Measurements from ENCODE around the gene SH3BGRL2.
"Not testable (repeated sequence)": the region's sequence is repeated elsewhere in the genome, so short reads cannot be mapped to it uniquely, and the experiment has no call there.

The SH3BGRL2 gene

DNA sequence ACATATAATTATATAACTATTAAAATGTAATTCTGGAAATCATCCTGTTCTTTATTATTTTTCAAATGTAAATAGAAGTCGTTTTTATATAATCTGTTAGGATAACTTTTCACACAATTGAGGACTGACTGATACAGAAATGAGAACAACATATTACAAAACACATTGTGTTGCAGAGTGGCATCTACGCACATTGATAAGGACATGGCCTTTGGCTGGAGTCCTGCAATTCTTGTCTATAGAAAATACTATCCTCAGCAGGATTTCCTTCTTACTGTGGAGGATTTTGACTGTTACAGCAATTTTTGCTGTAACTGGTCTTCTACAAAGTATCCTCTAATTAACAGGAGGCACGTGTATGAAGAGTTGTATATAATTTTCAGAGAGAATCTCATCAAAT, 19.8 kb downstream of the SH3BGRL2 start:
- no peaks in the 10 kb centered on the region for H3K9me3 Mint-ChIP-seq
- no peaks in the 10 kb centered on the region for H3K27me3 Mint-ChIP-seq
- ATAC-seq: no peak
- no peak overlapping the region for H3K4me3 Mint-ChIP-seq
- H3K36me3 Mint-ChIP-seq (ENCODE audit: low read depth): no peaks in the 10 kb centered on the region
- no peak for DNase-seq
- peaks cover 9% of the 10 kb centered on the region for H3K4me1 Mint-ChIP-seq
- no peak overlapping the region for H3K27ac Mint-ChIP-seq

DNA sequence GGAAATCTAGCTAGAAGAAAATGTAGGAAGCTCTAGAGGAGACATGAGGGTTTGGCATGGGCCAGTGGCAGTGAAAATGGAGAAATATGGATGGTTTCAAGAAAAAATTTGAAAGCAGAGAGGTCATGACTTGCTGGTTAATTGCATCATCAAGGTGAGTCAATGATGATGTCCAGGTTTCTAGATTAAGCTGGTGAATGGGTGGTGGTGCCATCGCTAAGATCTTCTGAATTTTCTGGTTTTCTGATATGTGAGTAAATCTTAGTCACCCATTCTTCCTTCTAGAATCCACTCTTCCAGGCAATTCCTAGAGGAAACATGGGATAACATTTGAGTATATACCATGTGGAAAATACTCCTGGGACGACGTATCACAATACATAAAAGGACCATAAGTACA, 25.0 kb downstream of the SH3BGRL2 start:
- peaks cover 6% of the 10 kb centered on the region for H3K9me3 Mint-ChIP-seq
- H3K27ac Mint-ChIP-seq: no peak overlapping the region
- H3K4me3 Mint-ChIP-seq: no peak overlapping the region
- H3K27me3 Mint-ChIP-seq: no peaks in the 10 kb centered on the region
- DNase-seq (no peak), ATAC-seq (no peak)
- H3K36me3 Mint-ChIP-seq (ENCODE audit: low read depth): no peaks in the 10 kb centered on the region
- H3K4me1 Mint-ChIP-seq: peaks cover 8% of the 10 kb centered on the region

DNA sequence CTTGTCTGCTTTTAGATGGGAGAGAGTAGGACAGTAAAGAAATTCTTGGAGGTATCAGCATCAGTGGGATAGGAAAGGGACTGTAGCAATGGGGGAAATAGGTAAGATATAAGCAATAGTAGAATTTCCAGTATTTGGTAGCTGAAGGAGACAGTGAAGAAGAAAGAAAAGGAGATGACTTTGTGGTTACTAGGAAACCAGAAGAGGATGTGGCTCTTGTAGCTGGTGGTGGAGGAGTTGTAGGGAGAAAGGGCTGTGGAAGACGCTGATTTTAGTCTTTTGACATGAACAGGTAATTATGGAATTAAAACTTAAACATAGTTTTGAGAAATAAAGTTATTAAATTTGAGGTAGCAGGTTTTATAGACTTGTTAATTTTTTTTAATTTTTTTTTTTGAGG, 26.1 kb downstream of the SH3BGRL2 start:
- DNase-seq (no peak), ATAC-seq (no peak)
- peaks cover 8% of the 10 kb centered on the region for H3K4me1 Mint-ChIP-seq
- H3K9me3 Mint-ChIP-seq: peaks cover 9% of the 10 kb centered on the region
- no peak overlapping the region for H3K27ac Mint-ChIP-seq
- no peaks in the 10 kb centered on the region for H3K36me3 Mint-ChIP-seq (ENCODE audit: low read depth)
- no peaks in the 10 kb centered on the region for H3K27me3 Mint-ChIP-seq
- no peak overlapping the region for H3K4me3 Mint-ChIP-seq

DNA sequence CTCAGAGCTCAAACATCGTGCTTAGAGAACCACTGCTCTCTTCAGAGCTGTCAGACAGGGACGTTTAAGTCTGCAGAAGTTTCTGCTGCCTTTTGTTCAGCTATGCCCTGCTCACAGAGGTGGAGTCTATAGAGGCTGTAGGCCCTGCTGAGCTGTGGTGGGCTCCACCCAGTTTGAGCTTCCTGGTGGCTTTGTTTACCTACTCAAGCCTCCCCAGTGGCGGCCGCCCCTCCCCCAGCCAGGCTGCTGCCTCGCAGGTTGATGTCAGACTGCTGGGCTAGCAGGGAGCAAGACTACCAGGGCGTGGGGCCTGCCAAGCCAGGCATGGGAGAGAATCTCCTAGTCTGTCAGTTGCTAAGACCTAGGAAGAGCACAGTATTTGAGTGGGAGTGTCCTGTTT, 32.5 kb downstream of the SH3BGRL2 start:
- H3K4me1 Mint-ChIP-seq: peaks cover 18% of the 10 kb centered on the region
- H3K36me3 Mint-ChIP-seq (ENCODE audit: low read depth); DNase-seq; H3K4me3 Mint-ChIP-seq; ATAC-seq; H3K27ac Mint-ChIP-seq; H3K27me3 Mint-ChIP-seq: not testable (repeated sequence)
- peaks cover 17% of the 10 kb centered on the region for H3K9me3 Mint-ChIP-seq

DNA sequence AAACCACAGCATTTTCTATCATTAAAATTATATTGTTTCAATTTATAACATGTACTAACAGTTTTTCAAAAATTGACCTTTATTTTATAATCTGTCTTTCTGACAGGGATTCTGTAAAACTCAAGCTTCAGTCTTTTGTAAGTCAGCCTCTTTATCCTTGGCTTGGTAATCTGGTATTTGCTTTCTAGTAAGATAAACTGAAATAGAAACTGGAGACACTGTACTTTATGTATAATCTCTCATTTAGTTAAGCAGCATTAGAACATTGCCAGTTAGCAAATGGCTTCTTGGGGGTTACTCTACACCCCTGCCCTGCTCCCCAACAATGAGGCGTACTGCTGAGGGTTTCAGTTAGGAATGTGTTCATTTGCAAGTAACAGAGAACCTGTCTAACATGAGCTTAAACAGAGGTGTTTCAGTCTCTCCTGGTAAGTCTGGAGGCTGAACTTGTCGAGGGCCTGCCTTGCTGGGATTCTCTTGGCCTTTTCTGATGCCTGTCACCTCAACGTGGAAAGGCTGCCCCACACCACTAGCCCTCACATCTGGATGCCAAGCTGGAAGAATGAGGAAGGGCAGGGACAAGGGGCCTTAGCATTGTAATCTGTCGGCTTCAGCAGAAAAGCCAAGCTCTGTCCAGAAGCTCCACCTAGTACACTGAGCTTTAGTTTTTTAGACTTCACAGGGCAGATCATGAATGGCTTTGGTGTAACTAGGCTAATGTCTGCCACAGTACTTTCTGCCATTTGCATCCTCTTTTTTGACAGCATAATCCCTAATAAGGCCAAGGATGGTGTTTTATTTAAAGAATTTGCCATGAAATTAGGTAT, 34.8 kb downstream of the SH3BGRL2 start:
- peak overlapping the region; percentile 41 for H3K27ac Mint-ChIP-seq
- ATAC-seq: no peak
- no peaks in the 10 kb centered on the region for H3K27me3 Mint-ChIP-seq
- DNase-seq: no peak
- no peaks in the 10 kb centered on the region for H3K36me3 Mint-ChIP-seq (ENCODE audit: low read depth)
- H3K9me3 Mint-ChIP-seq: peaks cover 13% of the 10 kb centered on the region
- no peak overlapping the region for H3K4me3 Mint-ChIP-seq
- H3K4me1 Mint-ChIP-seq: peaks cover 20% of the 10 kb centered on the region

DNA sequence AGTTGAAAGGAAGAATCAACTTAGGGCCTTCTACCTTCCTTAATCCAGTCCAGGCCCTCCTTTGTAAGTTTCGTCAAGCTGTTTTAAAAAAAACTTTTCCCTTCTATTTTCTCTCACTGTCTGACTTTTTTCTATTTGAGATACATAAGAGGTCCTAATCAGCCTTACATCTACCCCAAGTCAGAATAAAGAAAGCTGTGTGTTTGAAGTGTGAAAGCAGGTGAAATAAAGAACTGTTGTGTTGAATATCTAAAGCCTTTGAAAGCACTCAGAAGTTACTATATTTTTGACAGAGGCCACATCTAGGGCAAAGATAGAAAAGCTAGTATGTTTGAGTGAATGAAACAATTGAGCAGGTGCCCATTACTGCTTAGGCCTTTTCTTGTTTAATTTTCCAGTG, 35.5 kb downstream of the SH3BGRL2 start:
- peaks cover 8% of the 10 kb centered on the region for H3K9me3 Mint-ChIP-seq
- peaks cover 26% of the 10 kb centered on the region for H3K4me1 Mint-ChIP-seq
- no peak for ATAC-seq
- no peak for DNase-seq
- H3K27ac Mint-ChIP-seq: no peak overlapping the region
- H3K27me3 Mint-ChIP-seq: no peaks in the 10 kb centered on the region
- no peaks in the 10 kb centered on the region for H3K36me3 Mint-ChIP-seq (ENCODE audit: low read depth)
- no peak overlapping the region for H3K4me3 Mint-ChIP-seq

- ATAC-seq: no peak
- Mint-ChIP-seq H3K9me3 (no peaks in the 10 kb centered on the region), H3K27ac (no peak overlapping the region), H3K36me3 (ENCODE audit: low read depth) (no peaks in the 10 kb centered on the region), H3K4me1 (peaks cover 32% of the 10 kb centered on the region), H3K4me3 (no peak overlapping the region), H3K27me3 (no peaks in the 10 kb centered on the region)
- DNase-seq: no peak
Measured at GRCh38 chr6:79668381-79668780, 37.3 kb downstream of the SH3BGRL2 start.

GRCh38 chr6:79669766-79670165, 38.6 kb downstream of the SH3BGRL2 start:
- H3K4me1 Mint-ChIP-seq: peaks cover 25% of the 10 kb centered on the region

DNA sequence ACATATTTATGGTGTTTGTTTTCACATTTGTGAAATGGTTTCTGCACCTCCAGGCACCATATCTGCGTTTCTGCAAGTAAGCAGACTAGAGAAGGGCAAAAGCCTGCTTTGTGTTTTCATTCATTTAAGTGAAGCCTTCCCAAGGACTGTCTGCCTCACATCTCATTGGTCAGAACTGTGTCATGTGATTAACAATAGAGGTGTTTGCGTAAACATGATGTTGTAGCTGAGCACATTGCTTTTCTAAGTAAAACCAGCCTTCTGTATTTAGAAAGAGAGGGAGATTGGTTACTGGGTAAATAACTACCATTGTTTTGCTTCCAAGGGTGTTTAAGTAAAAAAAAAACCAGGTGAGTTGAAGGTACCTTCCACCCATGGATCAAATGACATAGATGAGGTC, 39.7 kb downstream of the SH3BGRL2 start:
- Mint-ChIP-seq H3K36me3 (ENCODE audit: low read depth) (no peaks in the 10 kb centered on the region), H3K27me3 (no peaks in the 10 kb centered on the region), H3K4me1 (peaks cover 25% of the 10 kb centered on the region), H3K4me3 (no peak overlapping the region), H3K9me3 (no peaks in the 10 kb centered on the region), H3K27ac (peak overlapping the region; percentile 67)
- no peak for DNase-seq
- ATAC-seq: no peak

More at GRCh38 chr6:79669766-79670165, 38.6 kb downstream of the SH3BGRL2 start:
- Mint-ChIP-seq H3K4me3 (no peak overlapping the region), H3K27me3 (no peaks in the 10 kb centered on the region), H3K36me3 (ENCODE audit: low read depth) (no peaks in the 10 kb centered on the region), H3K9me3 (no peaks in the 10 kb centered on the region), H3K27ac (no peak overlapping the region)
- no peak for ATAC-seq
- no peak for DNase-seq

DNA sequence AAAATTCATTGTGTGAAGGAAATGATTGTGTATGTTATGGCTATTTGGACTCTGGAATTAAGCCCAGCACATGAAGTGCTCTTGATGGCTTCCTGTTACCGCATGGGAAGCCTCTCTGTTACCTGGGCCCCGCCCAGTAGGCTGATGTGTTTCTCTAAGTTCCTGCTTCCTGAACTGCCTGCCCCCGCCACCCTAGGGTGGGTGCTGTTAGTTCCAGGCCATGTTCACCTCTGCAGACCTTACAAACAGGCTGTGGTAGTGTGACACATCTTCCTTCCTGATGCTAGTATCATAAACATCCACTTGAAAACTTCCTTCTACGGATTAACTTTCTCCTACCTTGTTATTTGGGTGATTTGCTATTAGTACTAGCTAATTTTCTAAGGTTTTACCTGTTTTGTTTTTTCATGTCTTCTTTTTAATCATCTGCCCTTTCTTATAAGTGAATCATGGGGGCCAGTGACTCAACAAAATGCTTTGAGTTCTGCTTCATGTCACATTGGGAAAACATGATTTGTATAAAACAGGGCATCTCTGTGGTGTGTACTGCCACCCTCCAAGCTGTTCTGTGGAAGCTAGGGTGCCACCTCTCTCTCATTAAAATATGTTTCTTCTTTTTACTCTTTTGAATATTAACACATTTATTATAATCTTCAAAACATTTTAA, 40.6 kb downstream of the SH3BGRL2 start:
- Mint-ChIP-seq H3K4me1 (peaks cover 19% of the 10 kb centered on the region), H3K4me3 (no peak overlapping the region), H3K36me3 (ENCODE audit: low read depth) (no peaks in the 10 kb centered on the region), H3K9me3 (no peaks in the 10 kb centered on the region), H3K27me3 (no peaks in the 10 kb centered on the region), H3K27ac (peak overlapping the region; percentile 67)
- ATAC-seq (peak; percentile 94), DNase-seq (peak; percentile 41)

DNA sequence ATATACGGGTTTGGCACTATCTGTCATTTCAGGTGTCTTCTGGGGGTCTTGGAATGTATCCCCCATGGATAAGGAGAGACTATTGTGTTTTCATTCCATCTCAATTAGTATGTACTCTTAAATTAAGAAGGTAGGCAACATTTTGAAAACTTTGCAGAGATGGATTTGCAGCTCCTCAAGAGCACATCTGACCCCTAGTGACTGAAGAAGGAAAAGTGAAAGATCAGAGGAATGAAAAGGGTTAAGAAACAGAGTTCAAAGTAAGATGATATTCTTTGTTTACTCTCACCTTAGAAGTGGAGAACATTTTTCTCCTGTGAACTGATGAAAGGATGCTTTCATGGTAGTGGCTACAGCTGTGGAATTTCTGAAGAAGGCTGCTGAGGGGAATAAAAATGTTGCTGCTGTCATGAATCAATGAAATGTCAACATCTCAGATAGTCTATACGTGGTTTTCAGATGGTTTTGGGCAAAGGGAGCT, 41.5 kb downstream of the SH3BGRL2 start:
- Mint-ChIP-seq H3K4me1 (peaks cover 18% of the 10 kb centered on the region), H3K9me3 (no peaks in the 10 kb centered on the region), H3K27ac (no peak overlapping the region), H3K4me3 (no peak overlapping the region), H3K36me3 (ENCODE audit: low read depth) (no peaks in the 10 kb centered on the region), H3K27me3 (no peaks in the 10 kb centered on the region)
- ATAC-seq (no peak), DNase-seq (no peak)

- H3K27ac Mint-ChIP-seq: no peak overlapping the region
Measured at GRCh38 chr6:79673947-79674346, 42.8 kb downstream of the SH3BGRL2 start.

GRCh38 chr6:79676785-79677736, 45.9 kb downstream of the SH3BGRL2 start:
- Mint-ChIP-seq H3K9me3 (no peaks in the 10 kb centered on the region), H3K27ac (no peak overlapping the region), H3K36me3 (ENCODE audit: low read depth) (no peaks in the 10 kb centered on the region), H3K4me3 (no peak overlapping the region), H3K4me1 (peaks cover 5% of the 10 kb centered on the region), H3K27me3 (no peaks in the 10 kb centered on the region)
- ATAC-seq: no peak
- no peak for DNase-seq

More at GRCh38 chr6:79673947-79674346, 42.8 kb downstream of the SH3BGRL2 start:
- H3K27me3 Mint-ChIP-seq: no peaks in the 10 kb centered on the region
- H3K4me3 Mint-ChIP-seq: no peak overlapping the region
- peaks cover 16% of the 10 kb centered on the region for H3K4me1 Mint-ChIP-seq
- H3K9me3 Mint-ChIP-seq: no peaks in the 10 kb centered on the region
- no peak for ATAC-seq
- H3K36me3 Mint-ChIP-seq (ENCODE audit: low read depth): no peaks in the 10 kb centered on the region
- DNase-seq: no peak

GRCh38 chr6:79682682-79683081, 51.6 kb downstream of the SH3BGRL2 start:
- not testable (repeated sequence) for H3K36me3 Mint-ChIP-seq (ENCODE audit: low read depth); DNase-seq; H3K4me3 Mint-ChIP-seq; H3K9me3 Mint-ChIP-seq; ATAC-seq; H3K4me1 Mint-ChIP-seq; H3K27me3 Mint-ChIP-seq; H3K27ac Mint-ChIP-seq

Measured in activated naive CD8-positive, alpha-beta T cell treated with anti-CD3 and anti-CD28 coated beads, Interleukin-2, amount 50 U/mL, for 24 hours (primary cell).